Measurements from ENCODE around the gene PTPRN2.
"Not testable (repeated sequence)": the region's sequence is repeated elsewhere in the genome, so short reads cannot be mapped to it uniquely, and the experiment has no call there.

Gene PTPRN2

GRCh38 chr7:158431941-158432347 lies 155.7 kb downstream of the PTPRN2 start:
- no peak for DNase-seq

- DNase-seq = no peak
Observed at GRCh38 chr7:158431055-158431940, 156.3 kb downstream of the PTPRN2 start.

- no peak for DNase-seq
Observed at GRCh38 chr7:158430308-158431034, 157.2 kb downstream of the PTPRN2 start.

- DNase-seq = no peak
Observed at GRCh38 chr7:158428837-158429753, 158.5 kb downstream of the PTPRN2 start.

- no peak for DNase-seq
Observed at GRCh38 chr7:158428131-158428836, 159.3 kb downstream of the PTPRN2 start.

GRCh38 chr7:158425676-158426075 lies 161.9 kb downstream of the PTPRN2 start:
- not testable (repeated sequence) for DNase-seq

- no peak for DNase-seq
Observed at GRCh38 chr7:158424531-158424930, 163.1 kb downstream of the PTPRN2 start.

- no peak for DNase-seq
Observed at GRCh38 chr7:158424011-158424410, 163.6 kb downstream of the PTPRN2 start.

GRCh38 chr7:158422887-158423560 lies 164.6 kb downstream of the PTPRN2 start:
- DNase-seq = no peak

GRCh38 chr7:158422196-158422886 lies 165.3 kb downstream of the PTPRN2 start:
- DNase-seq = no peak

- no peak for DNase-seq
Observed at GRCh38 chr7:158421361-158421760, 166.3 kb downstream of the PTPRN2 start.

- no peak for DNase-seq
Observed at GRCh38 chr7:158420591-158421340, 166.9 kb downstream of the PTPRN2 start.

GRCh38 chr7:158419238-158419785 lies 168.3 kb downstream of the PTPRN2 start:
- DNase-seq = no peak

GRCh38 chr7:158418395-158418794 lies 169.2 kb downstream of the PTPRN2 start:
- not testable (repeated sequence) for DNase-seq

- DNase-seq = no peak
Observed at GRCh38 chr7:158416283-158416933, 171.2 kb downstream of the PTPRN2 start.

GRCh38 chr7:158415316-158415715 lies 172.3 kb downstream of the PTPRN2 start:
- DNase-seq = no peak

GRCh38 chr7:158414486-158414961 lies 173.1 kb downstream of the PTPRN2 start:
- no peak for DNase-seq

- DNase-seq = no peak
Observed at GRCh38 chr7:158414002-158414401, 173.6 kb downstream of the PTPRN2 start.

All from activated CD4-positive, alpha-beta T cell treated with anti-CD3 and anti-CD28 coated beads, Interleukin-2, Interleukin-6, amounts not matched to agents 100 ng/mL and 50 ng/mL, durations not matched to agents 16 hours and 8 hours (primary cell).